ENCODE measurements around the gene ALG5. TPM values are rescaled to one million over a fixed set of nuclear protein-coding genes. Genes with fewer than 3 reads are reported as not detected.

The ALG5 gene
- total RNA-seq, 1 donor from 2014 or later, result 24.0 TPM

DNA sequence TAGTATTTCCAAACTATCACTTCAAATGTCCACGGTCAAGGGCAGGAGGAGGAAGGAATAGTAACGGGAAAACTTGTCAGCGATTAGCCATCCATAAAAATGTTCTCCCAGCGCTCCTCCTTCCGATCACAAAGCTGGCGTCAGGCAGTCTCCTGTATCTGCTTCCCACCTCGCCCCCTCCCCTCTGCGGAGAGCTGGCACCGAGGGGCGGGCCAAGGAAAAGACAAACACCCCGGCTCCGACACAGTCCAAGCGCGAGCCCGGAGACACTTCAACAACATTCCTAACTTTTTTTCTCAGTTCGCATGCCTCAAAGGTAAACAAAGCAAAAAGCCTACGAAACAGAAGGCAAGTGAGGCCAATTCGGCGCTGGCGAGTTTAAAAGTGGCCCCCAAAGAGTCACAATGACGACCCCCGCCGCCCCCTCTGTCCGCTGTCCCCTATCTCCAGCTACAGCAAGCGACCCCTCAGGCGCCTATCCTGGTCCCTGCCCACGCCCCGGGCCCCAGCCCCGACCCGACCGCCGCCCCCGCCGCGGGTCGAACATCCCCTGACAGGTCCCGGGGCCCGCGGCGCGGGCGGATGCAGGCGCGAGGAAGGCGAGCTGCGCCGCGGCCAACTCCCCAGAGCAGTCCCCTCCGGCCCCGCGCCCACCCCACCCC lies 79.8 kb downstream of the ALG5 start:
- POLR2A ChIA-PET, result no interaction called here
- H3K9me3 Mint-ChIP-seq, result no peaks in the 10 kb centered on the region
- DNase-seq, result no peak
- no peaks in the 10 kb centered on the region for H3K36me3 Mint-ChIP-seq (ENCODE audit: low read depth)
- H3K27me3 Mint-ChIP-seq, result peaks cover 55% of the 10 kb centered on the region
- no peak for TF ChIP-seq CTCF (IDR thresholded peaks at IDR 0.05)
- H3K27ac Mint-ChIP-seq, result no peak overlapping the region
- CTCF ChIA-PET, result no interaction called here
- peak overlapping the region; percentile 15 for H3K4me3 Mint-ChIP-seq
- intact Hi-C loops (cut with micrococcal nuclease), result loop anchor here (5.0 kb wide), 1 partner anchor 487 kb away; the partner anchor contains the start of gene CCNA1
- H3K4me1 Mint-ChIP-seq, result peaks cover 12% of the 10 kb centered on the region
- no peak for ATAC-seq (ENCODE audit: low read depth)

DNA sequence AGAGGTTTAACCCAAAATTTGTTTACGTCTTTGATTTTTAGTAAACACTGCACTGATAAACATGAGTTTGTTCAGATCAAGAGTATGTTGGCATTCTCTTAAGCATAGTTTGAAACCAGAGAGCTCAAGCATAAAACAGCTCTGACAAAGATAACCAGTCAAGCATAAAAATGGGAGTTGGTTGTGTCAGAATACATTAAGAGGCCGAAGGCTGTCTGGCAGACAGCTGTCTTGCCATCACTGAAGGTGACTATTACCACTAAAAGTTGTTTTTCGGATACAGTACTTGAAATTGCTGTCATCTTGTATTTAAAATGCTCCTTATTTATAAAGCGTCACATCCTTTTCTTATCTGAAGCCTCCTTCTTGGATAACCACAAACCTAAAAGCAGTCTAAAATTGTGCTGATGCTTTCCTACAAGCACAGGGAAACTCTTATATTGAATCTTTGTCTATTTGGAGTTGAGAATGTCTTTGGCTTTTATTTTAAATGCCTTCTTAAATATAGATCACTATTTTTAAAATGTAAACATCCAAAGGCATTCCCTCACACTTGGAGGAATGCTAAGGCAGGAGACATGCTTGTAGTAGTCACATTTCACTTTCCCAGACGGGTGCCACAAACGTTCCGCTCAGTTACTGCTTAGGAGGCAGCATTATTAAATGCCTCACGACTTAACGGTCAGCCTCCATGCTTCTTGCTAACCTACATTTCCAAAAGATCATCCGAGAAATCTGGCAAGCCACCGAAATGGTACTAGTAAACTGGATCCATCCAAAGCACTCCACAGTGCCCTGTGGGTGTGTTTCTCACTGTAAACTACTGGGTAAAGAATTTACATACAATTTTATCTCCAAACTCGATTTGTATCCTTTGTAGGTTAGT lies 80.7 kb downstream of the ALG5 start:
- Mint-ChIP-seq H3K4me3 (peak overlapping the region; percentile 15), H3K9me3 (no peaks in the 10 kb centered on the region), H3K27ac (no peak overlapping the region), H3K27me3 (peaks cover 55% of the 10 kb centered on the region), H3K36me3 (ENCODE audit: low read depth) (no peaks in the 10 kb centered on the region), H3K4me1 (peaks cover 12% of the 10 kb centered on the region)
- intact Hi-C loops (cut with micrococcal nuclease), result loop anchor here (5.0 kb wide), 1 partner anchor 486 kb away; the partner anchor contains the start of gene CCNA1
- ChIA-PET CTCF (no interaction called here), POLR2A (no interaction called here)
- no peak for DNase-seq
- ATAC-seq (ENCODE audit: low read depth), result no peak
- no peak for TF ChIP-seq CTCF (IDR thresholded peaks at IDR 0.05)

GRCh38 chr13:36917311-36917710 lies 81.8 kb downstream of the ALG5 start:
- peaks cover 50% of the 10 kb centered on the region for H3K27me3 Mint-ChIP-seq
- no peaks in the 10 kb centered on the region for H3K9me3 Mint-ChIP-seq

GRCh38 chr13:36915896-36916640 lies 83.1 kb downstream of the ALG5 start:
- H3K27me3 Mint-ChIP-seq, result peaks cover 39% of the 10 kb centered on the region

More at GRCh38 chr13:36917311-36917710, 81.8 kb downstream of the ALG5 start:
- ChIA-PET POLR2A (no interaction called here), CTCF (no interaction called here)
- intact Hi-C loops (cut with micrococcal nuclease), result loop anchor here (5.0 kb wide), 1 partner anchor 485 kb away; the partner anchor contains the start of gene CCNA1
- no peak for TF ChIP-seq CTCF (IDR thresholded peaks at IDR 0.05)
- DNase-seq, result no peak
- H3K27ac Mint-ChIP-seq, result no peak overlapping the region
- no peak overlapping the region for H3K4me3 Mint-ChIP-seq
- H3K4me1 Mint-ChIP-seq, result peaks cover 12% of the 10 kb centered on the region
- no peaks in the 10 kb centered on the region for H3K36me3 Mint-ChIP-seq (ENCODE audit: low read depth)
- ATAC-seq (ENCODE audit: low read depth), result no peak

More at GRCh38 chr13:36915896-36916640, 83.1 kb downstream of the ALG5 start:
- H3K27ac Mint-ChIP-seq, result no peak overlapping the region
- intact Hi-C loops (cut with micrococcal nuclease), result loop anchor here (5.0 kb wide), 1 partner anchor 484 kb away; the partner anchor contains the start of gene CCNA1
- POLR2A ChIA-PET, result no interaction called here
- no peak overlapping the region for H3K4me3 Mint-ChIP-seq
- TF ChIP-seq CTCF (IDR thresholded peaks at IDR 0.05), result no peak
- H3K36me3 Mint-ChIP-seq (ENCODE audit: low read depth), result no peaks in the 10 kb centered on the region
- CTCF ChIA-PET, result no interaction called here
- no peak for DNase-seq
- no peaks in the 10 kb centered on the region for H3K9me3 Mint-ChIP-seq
- peaks cover 12% of the 10 kb centered on the region for H3K4me1 Mint-ChIP-seq
- ATAC-seq (ENCODE audit: low read depth), result no peak

Data from activated B cell treated with CpG ODN at 0.5 μM for 24 hours (primary cell).